Lung microvascular endothelial cell (primary cell): ENCODE results near the gene SPEN. TPM values are rescaled to one million over a fixed set of nuclear protein-coding genes. Genes with fewer than 3 reads are reported as not detected.
"Not testable (repeated sequence)": the region's sequence is repeated elsewhere in the genome, so short reads cannot be mapped to it uniquely, and the experiment has no call there.

Experiments used
- DNase-seq, 2 donors: peaks; one replicate each; pipeline versions ENCODE4 v3.0.0 to v3.0.0-alpha.2; 2010; ENCODE audit warnings: low read depth in 2 of 2
- total RNA-seq: library from RNA; depleted of rRNA; stranded (reverse); fragments of >200 nt; gene quantifications from 2 replicates; pipeline ENCODE4 v1.2.1, GENCODE V29; 2014

Gene SPEN
- 9.8 and 11.3 TPM in 2 replicates for total RNA-seq

DNA sequence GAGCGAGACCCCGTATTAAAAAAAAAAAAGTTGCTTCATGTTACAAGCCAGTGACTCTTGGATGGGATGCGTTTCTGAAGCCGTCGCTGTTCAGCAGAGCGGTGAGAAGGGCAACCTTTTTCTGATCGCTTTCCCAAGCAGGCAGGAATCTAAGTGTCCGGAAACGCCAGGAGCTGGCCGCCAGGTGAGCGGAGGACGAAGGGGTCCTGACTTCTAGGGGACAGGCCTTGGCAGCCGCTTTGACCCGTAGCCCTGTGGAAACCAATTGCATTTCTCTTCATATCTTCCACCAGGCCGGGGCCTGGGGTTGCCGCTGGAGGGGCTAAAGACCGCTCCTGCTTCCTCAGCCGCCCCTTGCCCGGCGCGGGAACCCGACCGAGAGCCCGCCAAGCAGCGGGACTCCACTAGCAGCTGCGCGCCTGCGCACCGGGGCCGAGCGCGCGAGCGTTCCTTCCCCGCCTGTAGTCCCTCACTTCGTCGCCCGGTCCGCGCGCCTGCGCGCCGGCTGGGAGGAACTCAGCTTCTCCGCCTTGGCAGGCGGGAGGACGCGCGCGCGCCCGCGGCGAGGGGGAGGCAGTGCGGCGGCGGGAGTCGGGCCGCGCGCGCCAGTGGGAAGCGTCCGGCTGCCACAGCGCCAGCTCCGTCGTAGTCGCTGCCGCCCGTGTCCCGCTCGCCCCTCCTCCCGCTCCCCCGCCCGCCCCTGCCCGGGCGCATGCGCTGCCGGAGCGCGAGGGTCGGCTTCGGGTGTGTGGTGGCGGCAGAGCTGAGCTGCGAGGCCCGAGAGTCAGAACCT, at the start of gene SPEN:
SPEN (plus strand) TSS at position 608 of the 793 bp plus-strand sequence. CDS start 361 bp downstream, outside the sequence.
- peak; percentile 98 for DNase-seq

- DNase-seq = peak; percentile 84 to 92
Measured at GRCh38 chr1:15799004-15799867, 48.3 kb upstream of the SPEN start.

DNA sequence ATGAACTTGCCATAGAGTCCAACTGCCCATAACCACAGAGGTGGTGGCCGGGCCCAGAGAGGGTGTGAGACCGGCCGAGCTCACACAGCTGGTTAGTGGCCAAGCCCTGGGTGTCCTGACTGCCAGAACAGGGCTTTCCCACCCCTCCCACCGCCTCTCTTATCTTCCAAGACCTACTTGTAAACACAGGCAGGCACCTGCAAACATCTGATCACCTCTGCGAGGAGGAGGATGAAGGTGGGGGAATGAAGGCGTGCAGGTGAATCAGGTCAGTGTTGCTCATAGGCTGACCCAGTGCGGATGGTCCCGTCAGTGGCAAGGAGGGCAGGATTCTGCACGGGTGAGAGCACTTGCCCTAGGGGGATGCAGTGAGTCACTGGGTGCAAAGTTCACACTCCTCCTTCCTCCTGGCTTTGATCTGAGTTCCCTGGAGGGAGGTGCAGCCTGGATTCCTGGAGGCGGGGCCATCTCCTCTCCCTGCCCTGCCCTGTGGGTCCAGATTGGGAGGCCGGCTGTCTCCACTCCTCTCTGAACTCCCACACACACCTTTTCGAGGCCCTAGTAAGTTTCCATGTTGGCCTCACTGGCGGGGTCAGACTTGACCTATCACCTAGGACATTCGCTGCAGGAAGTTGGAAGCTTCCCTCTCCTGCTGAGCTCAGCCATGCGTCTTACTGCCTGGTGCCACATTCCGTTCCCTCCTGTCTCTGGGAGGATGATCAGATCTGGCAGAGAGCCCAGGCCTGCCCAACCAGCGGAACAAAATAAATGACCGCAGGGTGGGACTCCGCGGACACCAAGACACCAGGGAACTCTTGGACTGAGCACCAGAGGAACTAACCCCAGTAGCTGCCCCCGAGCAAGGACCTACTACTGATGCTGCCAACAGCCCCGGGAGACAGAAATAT, 47.3 kb upstream of the SPEN start:
- DNase-seq = peak; percentile 38 to 39

GRCh38 chr1:15802234-15802965, 45.1 kb upstream of the SPEN start:
- DNase-seq = no peak

DNA sequence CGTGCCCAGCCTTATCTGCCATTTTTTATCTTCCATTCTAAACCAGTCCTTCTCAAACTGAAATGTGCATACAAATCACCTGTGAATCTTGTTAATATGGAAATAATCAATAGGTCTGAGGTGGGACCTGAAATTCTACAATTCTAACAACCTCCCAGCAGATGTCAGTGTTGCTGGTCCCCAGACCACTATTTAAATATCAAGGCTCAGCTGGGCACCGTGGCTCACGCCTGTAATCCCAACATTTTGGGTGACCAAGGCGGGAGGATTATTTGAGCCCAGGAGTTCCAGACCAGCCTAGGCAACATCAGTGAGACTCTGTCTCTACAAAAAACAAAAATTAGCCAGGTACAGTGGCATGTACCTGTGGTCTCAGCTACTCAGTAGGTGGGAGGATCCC, 44.1 kb upstream of the SPEN start:
- DNase-seq = peak; percentile 51 to 71

DNA sequence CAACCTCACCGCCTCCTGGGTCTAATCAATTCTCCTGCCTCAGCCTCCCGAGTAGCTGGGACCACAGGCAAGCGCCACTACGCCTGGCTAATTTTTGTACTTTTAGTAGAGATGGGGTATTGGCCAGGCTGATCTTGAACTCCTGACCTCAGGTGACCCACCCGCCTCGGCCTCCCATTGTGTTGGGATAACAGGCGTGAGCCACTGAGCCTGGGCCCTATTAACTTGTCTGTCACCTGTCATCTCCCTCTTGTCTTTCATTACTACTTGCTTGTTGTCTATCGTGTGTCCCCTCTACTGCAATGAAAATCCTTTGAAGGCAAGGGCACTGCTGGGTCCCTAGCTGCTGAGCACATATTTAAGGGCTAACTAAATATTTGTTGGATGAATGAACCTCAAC, 43.4 kb upstream of the SPEN start:
- DNase-seq = no peak

DNA sequence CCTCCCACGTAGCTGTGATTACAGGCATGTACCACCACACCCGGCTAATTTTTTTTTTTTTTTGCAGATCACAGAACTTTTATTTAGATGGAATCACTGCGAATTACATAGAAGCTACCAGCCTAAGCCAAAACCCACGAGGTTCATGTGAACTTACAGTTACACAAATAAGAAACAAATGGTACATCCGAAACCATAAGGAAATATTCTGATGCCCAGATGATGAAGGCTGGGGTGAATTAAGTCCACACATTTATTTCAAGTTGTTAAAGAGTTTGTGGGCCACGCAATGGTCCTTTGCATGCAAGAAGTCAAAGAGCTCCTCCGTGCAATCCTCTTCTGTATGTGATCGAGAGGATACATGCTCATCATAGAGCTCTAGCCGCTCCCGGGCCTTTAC, 40.4 kb upstream of the SPEN start:
- no peak for DNase-seq

DNA sequence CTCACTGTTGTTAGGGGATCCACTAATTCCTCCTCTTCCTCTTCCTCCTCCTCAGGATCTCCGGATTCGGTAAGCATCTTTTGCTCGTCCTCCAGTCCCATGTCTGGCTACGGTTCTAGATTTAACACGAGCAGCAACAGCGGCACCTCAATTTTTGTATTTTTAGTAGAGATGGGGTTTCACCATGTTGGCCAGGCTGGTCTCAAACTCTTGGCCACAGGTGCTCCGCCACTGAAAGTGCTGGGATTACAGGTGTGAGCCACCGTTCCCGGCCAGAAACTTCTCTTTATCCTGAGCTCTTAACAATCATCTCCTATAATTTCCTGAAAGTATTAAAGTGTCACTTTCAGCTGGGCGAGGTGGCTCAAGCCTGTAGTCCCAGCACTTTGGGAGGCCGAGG, 40.0 kb upstream of the SPEN start, which contains the start of gene UQCRHL:
UQCRHL (minus strand) TSS at position 101 of the 400 bp plus-strand sequence; CDS start at position 101, 0 bp downstream.
- DNase-seq = not testable (repeated sequence)

- DNase-seq = no peak
Measured at GRCh38 chr1:15808955-15809354, 38.6 kb upstream of the SPEN start.

GRCh38 chr1:15810073-15810472, 37.4 kb upstream of the SPEN start:
- no peak for DNase-seq

- no peak for DNase-seq
Measured at GRCh38 chr1:15816674-15817073, 30.8 kb upstream of the SPEN start.

GRCh38 chr1:15820478-15820877, 27.0 kb upstream of the SPEN start:
- DNase-seq = no peak

DNA sequence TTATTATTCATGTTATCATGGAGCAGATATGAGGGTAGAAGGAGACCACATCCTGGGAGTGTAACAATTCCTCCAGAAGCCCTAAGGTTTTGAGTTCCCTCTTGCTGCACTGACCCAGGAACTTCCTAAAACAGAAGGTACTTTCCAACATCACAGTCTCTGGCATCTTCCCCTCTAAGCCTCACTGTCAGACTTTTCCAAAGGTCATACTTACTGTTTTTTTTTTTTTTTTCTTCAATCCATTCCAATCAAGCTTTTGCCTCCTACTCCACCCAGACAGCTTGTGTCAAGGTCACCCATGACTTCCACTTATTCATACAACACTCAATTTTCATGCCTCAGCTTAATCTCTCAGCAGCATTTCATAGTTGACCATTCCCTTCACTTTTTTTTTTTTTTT, 21.7 kb upstream of the SPEN start:
- no peak for DNase-seq

DNA sequence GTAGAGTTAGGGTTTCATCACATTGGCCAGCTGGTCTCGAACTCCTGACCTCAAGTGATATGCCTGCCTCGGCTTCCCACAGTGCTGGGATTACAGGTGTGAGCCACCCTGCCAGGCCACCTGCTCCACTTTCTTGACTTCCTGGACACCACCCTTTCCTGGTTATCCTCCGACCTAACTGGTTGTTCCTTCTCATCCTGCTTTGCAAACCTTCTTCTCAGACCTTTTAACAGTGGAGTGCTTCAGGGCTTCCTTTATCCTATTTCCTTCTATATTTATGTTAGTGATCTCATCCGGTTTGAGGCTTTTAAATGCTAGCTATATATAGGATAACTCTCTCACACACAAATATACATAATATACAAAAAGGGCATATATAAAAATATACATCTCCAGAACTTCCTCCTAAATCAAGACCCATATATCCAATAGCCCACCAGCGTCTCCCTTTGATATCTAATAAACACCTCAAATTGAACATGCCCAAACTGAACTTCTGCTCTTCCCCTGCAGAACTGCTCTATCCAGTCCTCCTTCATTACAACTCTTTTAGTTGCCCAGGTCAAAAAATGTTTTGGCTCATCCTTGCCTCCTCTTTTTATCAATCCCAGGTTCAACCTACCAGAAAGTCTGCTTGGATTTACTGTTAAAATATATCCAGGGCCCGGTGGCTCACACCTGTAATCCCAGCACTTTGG, 20.5 kb upstream of the SPEN start:
- DNase-seq = no peak

DNA sequence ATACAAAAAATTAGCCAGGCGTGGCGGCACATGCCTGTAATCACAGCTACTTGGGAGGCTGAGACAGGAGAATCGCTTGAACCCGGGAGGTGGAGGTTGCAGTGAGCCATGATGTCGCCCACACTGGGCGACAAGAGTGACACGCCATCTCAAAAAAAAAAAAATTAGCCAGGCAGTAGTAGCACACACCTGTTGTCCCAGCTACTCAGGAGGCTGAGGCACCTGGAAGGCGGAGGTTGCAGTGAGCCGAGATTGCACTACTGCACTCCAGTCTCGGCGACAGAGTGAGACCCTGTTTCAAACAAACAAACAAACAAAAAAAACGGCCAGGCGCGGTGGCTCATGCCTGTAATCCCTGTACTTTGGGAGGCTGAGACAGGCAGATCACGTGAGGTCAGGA, 19.9 kb upstream of the SPEN start:
- DNase-seq = not testable (repeated sequence)

DNA sequence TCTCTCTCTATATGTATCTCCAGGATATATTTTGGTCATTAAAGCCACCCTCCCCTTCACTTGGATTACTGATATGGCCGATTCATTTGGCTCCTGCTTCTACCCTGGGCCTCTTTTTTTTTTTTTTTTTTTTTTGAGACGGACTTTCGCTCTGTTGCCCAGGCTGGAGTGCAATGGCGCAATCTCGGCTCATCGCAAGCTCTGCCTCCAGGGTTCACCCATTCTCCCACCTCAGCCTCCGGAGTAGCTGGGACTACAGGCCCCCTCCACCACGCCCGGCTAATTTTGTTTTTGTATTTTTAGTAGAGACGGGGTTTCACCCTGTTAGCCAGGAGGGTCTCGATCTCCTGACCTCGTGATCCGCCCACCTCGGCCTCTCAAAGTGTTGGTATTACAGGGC, 18.6 kb upstream of the SPEN start:
- DNase-seq = not testable (repeated sequence)

DNA sequence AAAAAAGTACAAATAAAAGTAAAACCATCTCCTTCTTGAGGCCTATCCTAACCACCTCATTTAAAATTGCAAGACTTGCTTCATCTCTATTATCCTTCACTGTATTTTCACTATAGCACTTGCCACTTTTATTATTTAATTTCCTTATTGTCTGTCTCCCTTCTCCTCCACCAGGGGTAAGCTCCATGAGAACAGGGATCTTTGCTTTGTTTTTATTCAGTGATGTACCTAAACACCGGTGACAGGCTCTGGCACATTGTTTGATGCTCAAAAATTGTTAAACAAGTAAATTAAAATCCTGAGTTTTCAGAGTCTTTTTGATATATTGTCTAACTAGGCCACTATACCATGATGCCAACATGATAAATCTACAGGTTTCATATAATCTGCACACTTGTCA, 17.2 kb upstream of the SPEN start:
- no peak for DNase-seq

GRCh38 chr1:15833069-15833679, 14.3 kb upstream of the SPEN start:
- DNase-seq = no peak

DNA sequence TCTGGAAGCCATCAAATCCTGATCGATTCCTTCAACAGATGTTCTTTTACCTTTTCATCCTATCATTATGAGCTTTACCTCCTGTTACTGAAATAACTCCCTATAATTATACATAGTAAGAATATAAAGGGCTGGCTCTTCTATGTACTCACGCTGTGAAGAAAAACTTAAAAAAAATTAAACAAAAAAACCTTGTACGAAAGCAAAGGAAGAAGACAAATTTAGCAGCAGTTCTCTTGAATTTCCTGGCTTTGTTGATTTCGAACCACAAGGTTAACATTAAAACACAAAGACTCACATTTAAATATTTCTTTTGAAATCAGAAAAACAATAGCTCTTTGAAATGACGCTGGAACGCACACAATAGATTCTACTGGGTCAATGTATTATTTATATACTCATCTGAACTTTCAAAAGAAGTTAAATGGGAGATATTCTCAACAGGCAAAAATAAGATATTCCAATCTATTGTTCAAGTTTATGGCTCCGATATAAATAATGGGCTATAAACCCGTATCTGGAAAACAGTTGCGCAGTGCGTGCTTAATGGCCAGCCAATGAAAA, 13.6 kb upstream of the SPEN start:
- DNase-seq = no peak
